Colon (tissue), 2 donors: ENCODE measurements around the gene SPOCD1.

ENCODE experiments used
- FAIRE-seq: peaks from 2 replicates; lab custom pipeline; 2012; peaks lifted over from hg19 to GRCh38; lab: Jason Lieb, UNC
- donor health status: control.
- donor health status: control.

Gene SPOCD1

GRCh38 chr1:31755850-31756492, 59.9 kb downstream of the SPOCD1 start:
- FAIRE-seq, result no peak

- FAIRE-seq, result no peak
These were observed 60.6 kb downstream of the SPOCD1 start for GRCh38 chr1:31755197-31755611.

GRCh38 chr1:31754397-31754796, 61.4 kb downstream of the SPOCD1 start:
- no peak for FAIRE-seq

- no peak for FAIRE-seq
These were observed 62.0 kb downstream of the SPOCD1 start for GRCh38 chr1:31753707-31754349.

GRCh38 chr1:31752952-31753475, 62.8 kb downstream of the SPOCD1 start:
- FAIRE-seq, result no peak

GRCh38 chr1:31752258-31752657, 63.6 kb downstream of the SPOCD1 start:
- no peak for FAIRE-seq

- no peak for FAIRE-seq
These were observed 64.0 kb downstream of the SPOCD1 start for GRCh38 chr1:31751822-31752241.

GRCh38 chr1:31750858-31751510, 64.8 kb downstream of the SPOCD1 start:
- no peak for FAIRE-seq

- FAIRE-seq, result no peak
These were observed 65.8 kb downstream of the SPOCD1 start for GRCh38 chr1:31749785-31750735.

GRCh38 chr1:31748365-31748764, 67.5 kb downstream of the SPOCD1 start:
- FAIRE-seq, result no peak

GRCh38 chr1:31747304-31747703, 68.5 kb downstream of the SPOCD1 start:
- FAIRE-seq, result no peak

GRCh38 chr1:31746687-31747086, 69.1 kb downstream of the SPOCD1 start:
- no peak for FAIRE-seq

GRCh38 chr1:31745946-31746670, 69.7 kb downstream of the SPOCD1 start:
- no peak for FAIRE-seq

- no peak for FAIRE-seq
These were observed 70.5 kb downstream of the SPOCD1 start for GRCh38 chr1:31745096-31745945.

- no peak for FAIRE-seq
These were observed 71.5 kb downstream of the SPOCD1 start for GRCh38 chr1:31744165-31744888.

GRCh38 chr1:31742462-31743212, 73.2 kb downstream of the SPOCD1 start:
- no peak for FAIRE-seq
